GM21528 (cell line): ENCODE measurements around the gene TFDP1.
"Not testable (repeated sequence)": the region's sequence is repeated elsewhere in the genome, so short reads cannot be mapped to it uniquely, and the experiment has no call there.

Source experiments
- ATAC-seq: cut with Tn5 transposase; IDR thresholded peaks from one replicate; pipeline ENCODE4 v1.9.1; 2021; ENCODE audit warnings: mild to moderate bottlenecking, moderate library complexity; ENCODE audit not compliant: unreplicated experiment, low FRiP score

The TFDP1 gene

DNA sequence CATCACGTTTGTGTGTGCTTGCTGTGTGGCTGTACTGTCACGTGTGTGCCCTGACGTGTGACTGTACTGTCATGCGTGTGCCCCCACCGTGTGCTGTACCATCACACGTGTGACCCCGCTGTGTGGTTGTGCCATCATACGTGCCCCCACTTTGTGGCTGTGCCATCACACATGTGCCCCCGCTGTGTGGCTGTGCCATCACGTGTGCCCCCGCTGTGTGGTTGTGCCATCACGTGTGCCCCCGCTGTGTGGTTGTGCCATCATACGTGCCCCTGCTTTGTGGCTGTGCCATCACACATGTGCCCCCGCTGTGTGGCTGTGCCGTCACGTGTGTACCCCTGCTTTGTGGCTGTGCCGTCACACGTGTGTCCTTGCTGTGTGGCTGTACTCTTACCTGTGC is 25.7 kb downstream of the TFDP1 start:
- no peak for ATAC-seq

DNA sequence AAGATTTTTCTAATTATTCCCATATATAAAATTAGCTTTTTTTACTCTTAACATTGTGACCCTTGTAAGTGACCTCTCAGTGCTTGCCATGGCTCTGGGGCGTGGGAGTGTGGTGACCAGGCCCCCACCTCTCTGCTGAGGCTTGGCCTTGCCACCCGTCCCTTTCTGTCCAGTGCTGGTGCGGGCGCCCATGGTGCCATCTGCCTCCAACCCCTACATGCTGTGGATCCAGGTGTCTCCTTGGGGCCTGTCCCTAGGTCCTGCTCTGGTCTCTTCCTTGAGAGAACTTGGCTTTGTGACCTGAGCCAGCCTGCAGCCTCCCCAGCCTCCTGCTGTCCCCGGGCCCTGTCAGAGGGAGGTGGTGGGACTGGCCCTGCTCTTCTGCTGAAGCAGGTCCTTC is 27.4 kb downstream of the TFDP1 start:
- ATAC-seq: no peak

DNA sequence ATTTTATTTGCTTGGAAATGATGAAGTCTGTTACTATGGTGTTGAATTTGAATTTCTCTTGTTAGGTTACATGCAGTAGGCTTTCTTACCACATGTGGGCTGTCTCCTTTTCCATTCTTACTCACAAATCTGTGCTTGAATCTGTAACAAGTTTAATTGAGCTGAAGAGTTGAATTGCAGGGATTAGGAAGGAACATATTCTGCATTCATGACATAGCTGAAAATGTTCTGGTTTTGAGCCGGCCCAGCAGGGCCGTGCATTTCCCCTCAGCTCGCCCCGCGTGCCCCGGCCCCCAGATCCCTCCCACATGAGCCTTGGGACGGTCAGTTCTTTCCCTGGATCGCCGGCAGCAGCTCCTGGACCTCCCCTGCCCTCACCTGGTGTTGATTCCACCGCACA is 28.1 kb downstream of the TFDP1 start:
- ATAC-seq: no peak

DNA sequence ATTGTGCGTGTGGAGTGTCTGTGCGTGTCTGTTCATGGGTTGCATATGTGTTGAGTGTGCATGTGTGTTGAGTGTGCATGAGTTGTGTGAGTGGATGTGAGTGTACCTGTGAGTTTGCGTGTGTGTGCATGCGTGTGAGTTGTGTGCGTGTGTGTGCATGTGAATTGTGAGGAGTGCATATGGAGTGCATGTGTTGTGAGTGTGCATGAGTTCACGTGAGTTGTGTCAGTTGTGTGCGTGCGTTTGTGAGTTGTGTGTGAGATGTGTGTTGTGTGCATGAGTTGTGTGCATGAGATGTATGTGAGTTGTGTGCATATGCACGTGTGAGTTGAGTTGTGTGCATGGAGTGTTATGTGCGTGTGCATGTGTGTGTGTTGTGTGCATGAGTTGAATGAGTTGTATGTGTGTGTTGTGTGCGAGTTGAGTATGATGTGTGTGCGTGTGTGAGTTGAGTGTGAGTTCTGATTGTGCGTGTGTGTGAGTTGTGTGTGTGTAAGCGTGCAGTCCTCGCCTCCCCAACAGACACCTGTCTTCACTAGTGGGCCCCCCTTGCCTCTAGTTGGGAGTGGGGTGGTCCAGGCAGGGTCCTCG is 29.3 kb downstream of the TFDP1 start:
- ATAC-seq: no peak

DNA sequence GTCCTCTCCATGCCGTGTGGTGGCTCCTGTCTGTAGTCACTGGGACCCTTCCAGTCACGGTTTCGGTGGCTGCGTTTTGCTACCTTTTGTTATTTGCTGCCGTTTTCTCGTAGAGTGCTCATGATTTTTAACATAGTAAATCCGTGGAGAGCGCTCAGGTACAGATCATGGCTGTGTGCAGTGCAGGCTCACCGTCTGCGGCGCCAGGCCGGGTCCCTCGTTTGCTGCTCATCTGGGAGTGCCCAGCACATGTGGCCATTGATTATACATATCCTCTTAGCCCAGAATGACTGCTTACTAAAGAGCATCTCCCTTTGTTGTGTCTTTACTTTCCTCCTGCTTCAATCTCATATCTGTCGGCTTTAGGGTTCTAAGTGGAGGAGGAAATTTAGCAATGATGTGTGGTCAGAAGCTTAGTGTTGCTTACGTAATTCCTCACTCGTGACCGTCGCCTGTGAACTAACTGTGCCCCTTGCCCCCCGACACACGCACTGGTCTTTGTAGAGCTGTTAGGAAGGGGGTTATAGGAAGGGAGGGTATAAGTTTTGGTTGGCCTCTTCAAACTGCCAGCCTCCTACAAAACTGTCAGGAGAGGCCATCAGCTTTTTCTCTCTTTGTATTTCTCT is 31.8 kb downstream of the TFDP1 start:
- no peak for ATAC-seq

DNA sequence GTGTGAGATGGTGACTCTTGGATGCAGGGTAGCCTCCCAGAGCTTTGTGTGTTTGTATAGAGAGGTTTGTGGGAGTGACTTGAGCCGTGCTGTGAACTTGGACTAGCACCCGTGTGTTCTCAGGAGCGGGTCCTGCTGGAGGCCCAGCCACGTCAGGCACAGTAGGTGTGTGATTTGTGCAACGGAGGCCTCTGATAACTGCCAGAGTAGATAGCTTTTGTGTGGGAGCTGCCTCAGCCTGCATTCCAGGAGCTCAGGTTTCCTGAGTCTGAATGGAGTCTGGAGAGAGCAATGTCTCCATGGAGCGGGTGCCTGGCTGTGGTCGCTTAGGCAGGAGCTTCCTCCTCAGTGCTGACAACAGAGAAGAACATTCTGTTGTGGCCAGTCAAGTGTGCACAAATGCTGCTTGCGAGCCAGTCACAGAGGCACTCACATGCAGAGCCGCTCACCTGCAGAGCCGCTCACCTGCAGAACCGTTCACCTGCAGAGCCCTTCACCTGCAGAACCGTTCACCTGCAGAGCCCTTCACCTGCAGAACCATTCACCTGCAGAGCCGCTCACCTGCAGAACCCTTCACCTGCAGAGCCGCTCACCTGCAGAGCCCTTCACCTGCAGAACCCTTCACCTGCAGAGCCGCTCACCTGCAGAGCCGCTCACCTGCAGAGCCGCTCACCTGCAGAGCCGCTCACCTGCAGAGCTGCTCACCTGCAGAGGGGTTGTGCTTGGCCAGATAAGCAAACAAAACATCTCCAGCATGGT is 32.6 kb downstream of the TFDP1 start:
- no peak for ATAC-seq

DNA sequence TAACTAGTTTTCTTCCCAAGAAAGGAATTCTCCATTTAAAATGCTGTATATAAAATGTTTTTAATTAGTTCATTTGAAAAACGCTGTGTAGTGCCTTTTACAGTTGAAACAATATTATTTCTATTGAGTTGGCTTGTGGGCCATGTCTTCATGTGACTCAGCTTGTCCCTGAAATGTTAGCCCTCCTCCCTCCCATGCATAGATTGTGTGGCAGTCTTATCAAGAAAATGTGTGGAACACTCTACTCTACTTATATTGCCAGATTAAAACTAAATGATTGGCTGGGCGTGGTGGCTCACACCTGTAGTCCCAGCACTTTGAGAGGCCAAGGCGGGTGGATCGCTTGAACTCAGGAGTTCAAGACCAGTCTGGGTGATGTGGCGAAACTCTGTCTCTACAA is 33.4 kb downstream of the TFDP1 start:
- no peak for ATAC-seq

DNA sequence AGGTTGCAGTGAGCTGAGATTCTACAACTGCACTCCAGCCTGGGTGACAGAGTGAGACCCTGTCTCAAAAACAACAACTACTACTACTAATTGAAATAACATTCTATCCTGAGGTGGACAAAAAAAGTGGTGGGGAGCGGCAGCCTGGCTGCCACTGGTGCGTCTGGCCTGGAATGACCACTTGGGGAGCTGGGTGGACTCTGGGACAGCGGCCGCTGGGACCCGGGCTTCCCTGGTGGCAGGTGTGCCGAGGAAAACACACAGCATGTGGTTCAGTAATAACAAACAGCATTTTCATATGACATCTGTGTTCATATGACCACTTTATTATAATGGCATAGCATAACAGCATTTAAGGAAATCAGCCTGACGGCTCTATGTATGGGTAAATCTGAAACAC is 33.9 kb downstream of the TFDP1 start:
- no peak for ATAC-seq

DNA sequence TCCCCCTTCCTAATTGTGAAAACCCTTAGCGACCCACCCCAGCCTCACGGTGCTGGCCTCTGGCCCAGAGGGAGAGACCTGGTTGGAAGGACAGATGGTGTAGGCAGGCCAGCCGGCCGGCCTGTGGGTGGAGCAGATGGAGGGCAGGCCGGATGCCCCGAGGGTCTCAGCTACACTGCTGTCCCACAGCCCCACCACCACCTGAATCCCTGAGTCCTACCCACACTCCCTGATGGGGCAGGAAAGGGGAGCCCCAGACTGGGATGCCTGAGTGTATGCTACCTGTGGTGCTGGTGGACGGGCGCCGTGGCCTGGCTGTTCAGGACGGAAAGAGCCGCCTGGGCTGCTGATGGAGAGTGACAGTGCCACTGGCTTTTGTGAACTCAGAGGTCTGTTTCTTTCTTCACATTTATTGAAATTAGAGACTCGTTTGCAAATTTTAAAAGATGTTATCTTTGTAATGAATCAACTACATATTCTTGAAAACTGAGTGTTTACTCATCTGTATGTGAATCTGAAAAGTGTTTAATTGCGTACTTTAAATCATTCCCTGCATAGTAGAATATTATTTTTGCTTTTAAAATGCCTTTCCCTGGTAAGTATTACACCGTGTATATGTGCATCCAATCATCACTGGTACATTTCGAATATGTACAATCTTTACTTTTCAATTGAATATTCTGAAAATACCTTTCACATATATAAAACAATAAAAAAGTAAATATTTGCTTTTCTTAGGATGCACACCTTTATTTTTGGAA is 35.7 kb downstream of the TFDP1 start:
- no peak for ATAC-seq

DNA sequence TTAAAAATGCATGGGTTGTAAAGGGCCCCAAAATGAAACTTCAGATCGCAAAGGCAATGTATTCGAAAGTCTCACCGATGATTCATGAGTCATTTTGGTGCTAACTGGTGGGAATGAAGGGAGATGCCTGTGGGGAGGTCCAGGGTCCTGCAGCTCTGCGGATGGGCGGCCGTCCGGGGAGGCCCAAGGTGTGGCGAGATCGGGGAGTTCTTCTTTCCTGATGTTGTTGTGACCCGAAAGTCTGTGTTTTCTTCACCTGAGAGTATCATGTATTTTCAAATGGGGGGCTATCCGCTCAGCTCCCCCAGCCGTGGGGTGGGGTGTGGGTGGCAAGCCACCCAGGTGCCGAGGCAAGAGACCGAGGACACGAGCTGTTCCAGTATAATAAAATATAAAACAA is 36.5 kb downstream of the TFDP1 start:
- no peak for ATAC-seq

DNA sequence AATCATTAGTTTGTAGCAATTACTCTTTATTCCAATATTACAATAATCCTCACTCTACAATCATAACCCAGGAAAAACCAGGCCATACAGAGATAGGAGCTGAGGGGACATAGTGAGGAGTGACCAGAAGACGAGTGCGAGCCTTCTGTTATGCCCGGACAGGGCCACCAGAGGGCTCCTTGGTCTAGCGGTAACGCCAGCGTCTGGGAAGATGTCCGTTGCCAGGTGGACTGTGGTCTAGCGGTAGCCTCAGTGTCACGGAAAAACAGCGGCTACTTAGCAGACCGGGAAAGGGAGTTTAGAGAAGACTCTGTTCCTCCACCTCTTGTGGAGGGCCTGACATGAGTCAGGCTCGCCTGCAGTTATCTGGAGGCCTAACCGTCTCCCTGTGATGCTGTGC is 36.9 kb downstream of the TFDP1 start:
- not testable (repeated sequence) for ATAC-seq

DNA sequence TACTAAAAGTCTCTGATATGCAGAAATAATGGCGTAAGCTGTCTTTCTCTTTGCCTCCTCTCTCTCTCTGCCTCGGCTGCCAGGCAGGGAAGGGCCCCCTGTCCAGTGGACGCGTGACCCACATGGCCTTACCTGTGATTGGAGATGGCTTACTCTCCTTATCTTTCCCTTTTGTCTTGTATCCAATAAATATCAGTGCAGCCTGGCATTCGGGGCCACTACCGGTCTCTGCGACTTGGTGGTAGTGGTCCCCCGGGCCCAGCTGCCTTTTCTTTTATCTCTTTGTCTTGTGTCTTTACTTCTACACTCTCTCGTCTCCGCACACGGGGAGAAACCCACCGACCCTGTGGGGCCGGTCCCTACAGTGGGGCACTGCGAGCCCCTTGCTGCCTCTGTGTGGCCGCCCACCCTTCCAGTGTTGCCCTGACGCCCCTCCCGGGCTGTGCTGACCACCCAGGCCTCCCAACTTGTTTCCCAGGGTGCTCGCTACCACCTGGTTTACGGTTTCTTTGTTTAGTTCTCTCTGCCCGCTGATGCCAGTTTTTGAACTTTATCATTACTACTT is 37.5 kb downstream of the TFDP1 start:
- ATAC-seq: not testable (repeated sequence)

DNA sequence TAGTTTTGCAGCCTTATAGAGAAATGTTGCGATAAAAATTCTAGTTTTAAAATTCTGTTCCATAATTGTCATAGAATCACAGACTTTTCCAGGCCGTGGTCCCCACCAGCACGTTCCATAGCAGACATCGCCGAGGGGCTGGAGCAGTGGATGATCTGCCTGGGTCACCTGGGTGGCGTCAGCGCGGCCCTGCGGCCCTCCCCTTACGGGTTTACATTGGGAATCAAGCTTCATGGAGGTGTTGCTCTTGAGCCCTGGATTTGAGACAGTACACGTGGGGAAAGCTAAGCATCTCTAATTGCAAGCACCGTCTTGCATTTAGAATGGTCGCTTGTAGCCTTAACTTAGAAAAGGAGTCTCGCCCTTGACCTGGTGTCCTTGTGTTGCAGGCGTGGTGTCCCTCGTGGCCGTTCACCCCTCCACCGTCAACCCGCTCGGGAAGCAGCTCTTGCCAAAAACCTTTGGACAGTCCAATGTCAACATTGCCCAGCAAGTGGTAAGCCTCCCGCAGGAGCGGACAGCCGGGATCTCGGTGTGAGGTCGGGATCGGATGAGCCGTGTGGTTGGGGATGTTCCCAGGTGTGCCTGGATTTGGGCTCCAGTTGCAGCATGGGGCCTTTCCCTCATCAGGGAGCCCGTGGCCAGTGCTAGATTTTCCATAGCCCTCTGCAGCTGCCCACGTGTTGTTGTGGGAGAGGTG is 38.4 kb downstream of the TFDP1 start:
- ATAC-seq: no peak

DNA sequence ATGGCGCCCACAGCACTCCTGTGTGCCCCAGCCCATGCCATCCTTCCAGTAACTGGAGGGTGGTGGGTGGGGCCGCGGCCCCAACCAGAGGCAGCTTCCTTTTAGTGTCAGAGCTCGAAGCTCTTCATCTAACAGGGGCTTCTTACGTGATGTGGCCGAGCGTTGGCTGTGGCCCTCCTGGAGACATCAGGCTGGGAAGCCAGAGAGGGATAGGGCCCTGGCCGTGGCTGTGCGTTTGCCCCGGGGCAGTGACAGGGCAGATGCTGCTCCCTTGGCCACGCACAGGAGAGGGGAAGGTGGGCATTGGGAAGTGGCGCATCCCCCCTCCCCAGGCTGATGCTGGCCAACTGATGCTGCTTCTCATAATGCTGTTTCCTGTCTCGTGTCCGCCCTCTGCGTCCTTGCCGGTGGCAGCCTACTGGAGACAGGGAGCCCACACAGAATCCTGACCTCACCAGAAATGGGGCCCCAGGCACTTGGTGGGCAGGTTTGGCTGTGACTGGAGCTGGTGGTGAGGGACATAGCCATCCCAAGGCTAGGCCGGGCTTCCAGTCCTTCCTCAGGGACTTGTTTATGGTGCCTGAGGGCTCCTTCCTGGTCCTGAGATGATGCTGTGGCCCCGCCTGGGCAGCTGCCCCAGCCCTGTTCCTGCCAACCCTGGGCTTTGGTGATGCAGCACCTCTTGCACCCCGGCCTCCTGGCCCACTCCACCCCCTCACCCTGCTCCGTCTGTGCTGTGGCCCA is 39.1 kb downstream of the TFDP1 start:
- no peak for ATAC-seq

DNA sequence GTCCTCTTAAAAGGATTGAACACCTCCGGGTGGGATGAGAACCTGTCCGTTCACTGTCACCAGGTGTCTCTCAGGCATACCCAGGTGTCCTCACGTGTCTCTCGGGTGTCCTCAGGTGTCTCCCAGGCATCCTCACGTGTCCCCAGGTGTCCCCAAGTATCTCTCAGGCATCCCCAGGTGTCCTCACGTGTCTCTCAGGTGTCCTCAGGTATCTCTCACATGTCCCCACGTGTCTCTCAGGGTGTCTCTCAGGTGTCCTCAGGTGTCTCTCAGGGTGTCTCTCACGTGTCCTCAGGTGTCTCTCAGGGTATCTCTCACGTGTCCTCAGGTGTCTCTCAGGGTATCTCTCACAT is 39.7 kb downstream of the TFDP1 start:
- ATAC-seq: no peak

DNA sequence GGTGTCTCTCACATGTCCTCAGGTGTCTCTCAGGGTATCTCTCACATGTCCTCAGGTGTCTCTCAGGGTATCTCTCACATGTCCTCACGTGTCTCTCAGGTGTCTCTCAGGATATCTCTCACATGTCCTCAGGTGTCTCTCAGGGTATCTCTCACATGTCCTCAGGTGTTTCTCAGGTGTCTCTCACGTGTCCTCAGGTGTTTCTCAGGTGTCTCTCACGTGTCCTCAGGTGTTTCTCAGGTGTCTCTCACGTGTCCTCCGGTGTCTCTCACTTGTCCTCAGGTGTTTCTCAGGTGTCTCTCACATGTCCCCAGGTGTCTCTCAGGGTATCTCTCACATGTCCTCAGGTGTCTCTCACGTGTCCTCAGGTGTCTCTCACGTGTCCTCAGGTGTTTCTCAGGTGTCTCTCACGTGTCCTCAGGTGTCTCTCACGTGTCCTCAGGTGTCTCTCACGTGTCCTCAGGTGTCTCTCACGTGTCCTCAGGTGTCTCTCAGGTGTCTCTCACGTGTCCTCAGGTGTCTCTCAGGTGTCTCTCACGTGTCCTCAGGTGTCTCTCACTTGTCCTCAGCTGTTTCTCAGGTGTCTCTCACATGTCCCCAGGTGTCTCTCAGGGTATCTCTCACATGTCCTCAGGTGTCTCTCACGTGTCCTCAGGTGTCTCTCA is 40.2 kb downstream of the TFDP1 start:
- ATAC-seq: not testable (repeated sequence)

DNA sequence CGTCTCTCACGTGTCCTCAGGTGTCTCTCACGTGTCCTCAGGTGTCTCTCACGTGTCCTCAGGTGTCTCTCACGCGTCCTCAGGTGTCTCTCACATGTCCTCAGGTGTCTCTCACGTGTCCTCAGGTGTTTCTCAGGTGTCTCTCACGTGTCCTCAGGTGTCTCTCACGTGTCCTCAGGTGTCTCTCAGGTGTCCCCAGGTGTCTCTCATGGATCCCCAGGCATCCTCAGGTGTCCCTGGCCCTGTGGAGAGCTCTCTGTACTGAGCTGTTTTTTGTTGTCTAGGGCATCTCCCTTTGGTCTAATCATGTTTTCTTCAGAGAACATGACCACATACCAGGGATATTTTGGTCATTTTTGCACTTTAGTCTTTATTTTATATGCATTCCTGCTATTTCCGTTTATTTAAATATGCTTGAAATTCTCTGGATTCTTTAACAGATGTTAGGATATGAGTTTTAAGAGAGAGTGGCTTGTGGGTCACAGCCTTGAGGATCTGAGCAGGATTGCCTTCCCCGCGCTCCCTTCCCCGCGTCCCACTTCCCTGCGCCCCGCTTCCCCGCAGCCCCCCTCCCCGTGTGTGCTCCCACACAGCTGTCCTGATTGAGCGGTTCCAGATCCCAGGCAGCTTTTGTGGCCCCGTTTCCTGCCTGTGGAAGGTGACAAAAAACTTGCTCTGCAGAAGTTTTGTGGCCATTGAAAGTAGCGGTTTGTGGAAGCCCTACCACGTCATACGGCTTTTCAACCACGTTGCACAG is 41.6 kb downstream of the TFDP1 start:
- no peak for ATAC-seq

DNA sequence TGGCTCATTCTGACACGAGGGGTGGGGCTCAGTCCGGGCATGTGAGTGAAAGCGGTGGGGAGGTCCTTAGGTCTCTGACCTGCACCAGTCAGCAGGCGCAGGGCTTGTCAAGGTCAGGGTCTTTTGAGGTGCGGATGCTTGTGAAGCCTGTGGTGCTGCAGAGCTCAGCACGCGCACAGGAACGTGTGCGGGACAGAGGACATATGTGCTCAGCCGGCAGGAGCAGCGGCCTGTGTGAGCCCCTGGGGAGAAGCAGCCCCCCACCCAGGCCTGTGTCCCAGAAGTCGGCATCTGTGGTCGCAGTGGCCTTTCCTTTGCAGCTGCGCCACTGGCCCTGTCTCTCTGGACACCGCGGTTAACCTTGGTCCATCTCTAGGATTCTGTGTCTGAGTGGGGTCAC is 42.6 kb downstream of the TFDP1 start:
- ATAC-seq: no peak
